IPS-18a (cell line): Measurements from ENCODE around the gene FUS.

Experiments
- H3K27ac ChIP-seq: one replicate; pipeline ENCODE4 v1.5.1; 2013; ENCODE audit warnings: low read length
- H3K27me3 ChIP-seq: one replicate; pipeline ENCODE4 v1.6.1; 2013; ENCODE audit warnings: mild to moderate bottlenecking, low read length; ENCODE audit not compliant: control insufficient read depth, insufficient read depth
- H3K36me3 ChIP-seq: one replicate; pipeline ENCODE4 v1.6.1; 2013; ENCODE audit warnings: low read depth, low read length; ENCODE audit not compliant: control insufficient read depth
- H3K4me1 ChIP-seq: one replicate; pipeline ENCODE4 v1.6.1; 2013; ENCODE audit warnings: low read depth, low read length; ENCODE audit not compliant: control insufficient read depth
- H3K4me3 ChIP-seq: one replicate; pipeline ENCODE4 v1.5.1; 2013; ENCODE audit warnings: low read length
- H3K9ac ChIP-seq: one replicate; pipeline ENCODE4 v1.6.1; 2013; ENCODE audit warnings: mild to moderate bottlenecking, low read length, moderate library complexity
- H3K9me3 ChIP-seq: one replicate; pipeline ENCODE4 v1.6.1; 2013; ENCODE audit warnings: low read depth, low read length; ENCODE audit not compliant: control insufficient read depth

The FUS gene

GRCh38 chr16:31214708-31215286, 34.9 kb downstream of the FUS start:
- H3K27ac ChIP-seq, result no peak overlapping the region
- peak overlapping the region; percentile 35 for H3K9ac ChIP-seq
- H3K4me1 ChIP-seq, result peaks cover 20% of the 10 kb centered on the region
- no peaks in the 10 kb centered on the region for H3K36me3 ChIP-seq
- peak overlapping the region; percentile 73 for H3K4me3 ChIP-seq
- no peaks in the 10 kb centered on the region for H3K9me3 ChIP-seq
- peaks cover 41% of the 10 kb centered on the region for H3K27me3 ChIP-seq

GRCh38 chr16:31215287-31216162, 35.6 kb downstream of the FUS start:
- H3K4me3 ChIP-seq, result peak overlapping the region; percentile 73
- H3K4me1 ChIP-seq, result peaks cover 20% of the 10 kb centered on the region
- no peaks in the 10 kb centered on the region for H3K36me3 ChIP-seq
- H3K9ac ChIP-seq, result no peak overlapping the region
- peaks cover 41% of the 10 kb centered on the region for H3K27me3 ChIP-seq
- H3K9me3 ChIP-seq, result no peaks in the 10 kb centered on the region
- no peak overlapping the region for H3K27ac ChIP-seq

GRCh38 chr16:31216422-31217135, 36.6 kb downstream of the FUS start, which contains the start of gene PYDC1:
TSS of gene PYDC1 (minus strand) at chr16:31217135. CDS start at chr16:31217028, 107 bp downstream.
- Histone ChIP-seq H3K27me3 (peaks cover 41% of the 10 kb centered on the region), H3K27ac (no peak within 1 kb of the TSS), H3K9me3 (no peaks in the 10 kb centered on the region), H3K9ac (no peak within 1 kb of the TSS), H3K4me1 (peaks cover 20% of the 10 kb centered on the region), H3K36me3 (no peaks in the 10 kb centered on the region), H3K4me3 (peak within 1 kb of the TSS; percentile 73)

- Histone ChIP-seq H3K36me3 (no peaks in the 10 kb centered on the region), H3K27me3 (peaks cover 41% of the 10 kb centered on the region), H3K4me1 (peaks cover 20% of the 10 kb centered on the region), H3K9me3 (no peaks in the 10 kb centered on the region), H3K9ac (no peak overlapping the region), H3K27ac (no peak overlapping the region), H3K4me3 (peak overlapping the region; percentile 73)
Measured at GRCh38 chr16:31217136-31217530, 37.2 kb downstream of the FUS start.

- peaks cover 12% of the 10 kb centered on the region for H3K4me1 ChIP-seq
- no peaks in the 10 kb centered on the region for H3K9me3 ChIP-seq
- no peak overlapping the region for H3K9ac ChIP-seq
- peaks cover 33% of the 10 kb centered on the region for H3K27me3 ChIP-seq
- no peaks in the 10 kb centered on the region for H3K36me3 ChIP-seq
- H3K4me3 ChIP-seq, result no peak overlapping the region
- H3K27ac ChIP-seq, result no peak overlapping the region
Measured at GRCh38 chr16:31219154-31219741, 39.3 kb downstream of the FUS start.

- Histone ChIP-seq H3K27ac (no peak overlapping the region), H3K4me1 (peaks cover 4% of the 10 kb centered on the region), H3K9ac (no peak overlapping the region), H3K4me3 (no peak overlapping the region), H3K36me3 (no peaks in the 10 kb centered on the region), H3K27me3 (peaks cover 15% of the 10 kb centered on the region), H3K9me3 (no peaks in the 10 kb centered on the region)
Measured at GRCh38 chr16:31221357-31222160, 41.6 kb downstream of the FUS start.

- H3K9me3 ChIP-seq, result no peaks in the 10 kb centered on the region
- H3K27me3 ChIP-seq, result no peaks in the 10 kb centered on the region
- no peak overlapping the region for H3K4me3 ChIP-seq
- no peaks in the 10 kb centered on the region for H3K36me3 ChIP-seq
- no peak overlapping the region for H3K9ac ChIP-seq
- H3K27ac ChIP-seq, result no peak overlapping the region
- no peaks in the 10 kb centered on the region for H3K4me1 ChIP-seq
Measured at GRCh38 chr16:31223044-31223443, 43.1 kb downstream of the FUS start.

GRCh38 chr16:31224092-31224955, 44.4 kb downstream of the FUS start:
- no peaks in the 10 kb centered on the region for H3K4me1 ChIP-seq
- H3K36me3 ChIP-seq, result no peaks in the 10 kb centered on the region
- H3K4me3 ChIP-seq, result no peak overlapping the region
- no peak overlapping the region for H3K9ac ChIP-seq
- H3K9me3 ChIP-seq, result no peaks in the 10 kb centered on the region
- no peaks in the 10 kb centered on the region for H3K27me3 ChIP-seq
- H3K27ac ChIP-seq, result no peak overlapping the region

- no peaks in the 10 kb centered on the region for H3K9me3 ChIP-seq
- no peak overlapping the region for H3K4me3 ChIP-seq
- H3K36me3 ChIP-seq, result no peaks in the 10 kb centered on the region
- H3K4me1 ChIP-seq, result no peaks in the 10 kb centered on the region
- H3K9ac ChIP-seq, result no peak overlapping the region
- H3K27me3 ChIP-seq, result no peaks in the 10 kb centered on the region
- no peak overlapping the region for H3K27ac ChIP-seq
Measured at GRCh38 chr16:31225193-31225592, 45.3 kb downstream of the FUS start.

GRCh38 chr16:31228206-31228605, 48.3 kb downstream of the FUS start:
- no peak overlapping the region for H3K27ac ChIP-seq
- H3K36me3 ChIP-seq, result no peaks in the 10 kb centered on the region
- no peaks in the 10 kb centered on the region for H3K4me1 ChIP-seq
- no peak overlapping the region for H3K9ac ChIP-seq
- no peaks in the 10 kb centered on the region for H3K9me3 ChIP-seq
- H3K4me3 ChIP-seq, result no peak overlapping the region
- H3K27me3 ChIP-seq, result no peaks in the 10 kb centered on the region
